Nucleus accumbens (tissue), 56 donors: Measurements from ENCODE around the gene LIMK2.
"Not testable (repeated sequence)": the region's sequence is repeated elsewhere in the genome, so short reads cannot be mapped to it uniquely, and the experiment has no call there.

Experiments used
- DNase-seq, 56 donors: peaks; one replicate each; lab custom pipeline; 2025; lab: John Stamatoyannopoulos, UW

LIMK2 gene

DNA sequence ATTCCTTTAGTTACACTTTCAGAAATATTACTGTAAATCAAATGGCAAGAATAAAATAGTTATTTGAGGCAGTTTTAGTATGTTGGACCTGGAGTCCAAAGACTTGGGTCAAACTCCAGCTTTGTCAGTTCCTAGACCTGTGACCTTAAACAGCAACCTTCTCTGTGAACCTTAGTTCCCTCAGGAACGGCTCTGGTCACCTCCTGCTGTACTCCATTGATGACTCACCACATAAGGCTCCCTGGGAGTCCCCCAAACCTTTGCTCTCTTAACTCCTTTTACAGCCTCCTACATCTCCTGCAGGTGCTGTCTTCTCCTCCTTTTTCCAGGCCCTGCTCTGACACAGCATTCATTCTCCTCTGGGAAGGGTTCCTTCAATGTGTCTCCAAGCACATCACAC is 29.1 kb downstream of the LIMK2 start:
- no peak for DNase-seq

GRCh38 chr22:31241936-31242335 is 29.8 kb downstream of the LIMK2 start:
- DNase-seq = no peak

DNA sequence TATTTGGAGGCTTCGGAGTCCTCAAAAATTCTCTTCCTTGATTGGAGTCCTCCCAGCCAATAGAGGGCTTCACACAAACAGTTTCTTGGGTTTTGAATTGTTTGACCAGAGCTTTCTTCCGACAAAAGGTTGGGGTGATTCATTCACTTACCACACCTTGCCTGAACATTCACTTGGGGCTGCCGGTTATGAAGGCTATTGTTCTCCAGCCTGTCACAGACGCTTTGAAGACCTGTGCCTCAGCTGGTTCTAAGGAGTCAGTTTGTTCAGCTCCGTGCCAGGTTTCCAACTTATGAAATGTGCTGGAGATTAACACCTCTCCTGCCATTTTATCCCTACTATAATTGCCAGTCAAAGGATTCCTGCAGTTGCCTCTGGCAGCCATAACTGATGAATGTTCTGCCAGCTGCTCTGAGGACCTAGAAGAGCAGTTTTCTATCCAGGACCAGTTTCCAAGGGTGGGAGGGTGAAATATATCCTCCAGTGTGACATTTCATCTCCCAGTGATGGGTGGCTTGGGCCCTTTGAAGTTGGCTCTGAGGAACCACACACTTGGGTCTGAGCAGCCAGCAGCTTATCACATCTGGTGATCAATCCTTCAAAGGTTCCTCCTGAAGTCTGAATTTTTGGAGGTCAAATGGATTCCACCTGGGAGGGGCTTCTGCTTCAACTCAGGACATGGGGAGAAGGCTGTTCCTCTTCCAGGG is 31.4 kb downstream of the LIMK2 start:
- DNase-seq = no peak

- DNase-seq = no peak
These were observed 32.2 kb downstream of the LIMK2 start for GRCh38 chr22:31244046-31244942.

- DNase-seq = no peak
These were observed 32.9 kb downstream of the LIMK2 start for GRCh38 chr22:31244943-31245451.

DNA sequence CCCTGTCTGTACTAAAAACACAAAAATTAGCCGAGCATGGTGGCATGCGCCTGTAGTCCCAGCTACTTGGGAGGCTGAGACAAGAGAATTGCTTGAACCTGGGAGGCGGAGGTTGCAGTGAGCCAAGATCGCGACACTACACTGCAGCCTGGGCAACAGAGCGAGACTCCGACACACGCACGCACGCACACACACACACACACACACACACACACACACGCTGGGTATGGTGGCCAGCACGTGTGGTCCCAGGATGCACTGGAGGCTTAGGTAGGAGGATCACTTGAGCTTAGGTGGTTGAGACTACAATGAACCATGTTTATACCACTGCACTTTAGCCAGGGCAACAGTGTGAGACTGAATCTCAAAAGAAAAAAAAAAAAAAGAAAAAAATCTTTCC is 33.9 kb downstream of the LIMK2 start:
- not testable (repeated sequence) for DNase-seq

DNA sequence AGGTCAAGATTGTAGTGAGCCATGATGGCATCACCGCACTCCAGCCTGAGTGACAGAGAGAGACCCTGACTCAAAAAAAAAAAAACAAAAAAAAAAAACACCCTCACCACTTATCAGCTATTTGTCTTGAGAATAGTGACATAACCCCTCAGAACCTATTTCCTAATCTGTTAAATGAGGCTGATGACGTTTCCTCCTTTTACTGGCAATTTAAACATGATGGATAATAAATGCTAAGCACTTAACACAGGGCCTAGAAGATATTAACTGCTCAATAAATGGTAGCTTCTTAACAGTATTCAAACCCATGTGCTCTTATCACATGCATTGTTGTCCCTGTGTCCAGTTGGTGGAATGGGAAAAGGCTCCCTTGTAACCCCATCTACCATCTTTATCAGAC is 34.6 kb downstream of the LIMK2 start:
- no peak for DNase-seq

GRCh38 chr22:31247726-31248125 is 35.6 kb downstream of the LIMK2 start:
- DNase-seq = peak in 1 of 56 donors; percentile 40

DNA sequence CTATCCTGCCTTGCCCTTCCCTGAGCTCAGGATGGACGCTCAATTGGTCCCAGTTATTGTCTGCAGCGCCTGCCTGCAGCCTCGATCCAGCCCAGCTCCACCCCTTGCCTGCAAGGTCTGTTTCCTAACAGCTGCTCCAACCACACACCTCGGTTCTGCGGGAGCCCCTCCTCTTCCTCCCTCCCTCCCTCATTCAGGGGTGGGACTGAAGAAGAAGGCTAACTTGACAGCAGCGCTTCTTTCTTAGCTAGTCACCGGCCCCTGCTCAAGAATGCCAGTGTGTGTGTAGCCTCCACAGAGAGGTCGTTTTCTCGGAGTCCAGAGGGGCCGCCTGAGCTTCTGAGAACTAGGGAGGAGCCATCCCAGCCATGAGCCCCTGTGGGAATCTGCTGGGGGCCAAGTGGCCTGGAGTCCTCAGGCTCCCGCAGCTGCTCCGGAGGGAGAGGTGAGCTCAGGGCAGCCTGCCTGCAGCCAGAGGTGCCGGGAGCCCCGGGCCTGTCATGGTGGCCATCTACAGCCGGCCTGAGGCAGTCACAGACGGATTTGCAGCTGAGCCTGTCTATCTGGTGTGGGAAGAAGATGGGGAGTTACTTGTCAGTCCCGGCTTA is 36.1 kb downstream of the LIMK2 start:
- DNase-seq = peak in 48 of 56 donors; percentile 6 to 89 (median 55)

GRCh38 chr22:31248965-31249958 is 37.2 kb downstream of the LIMK2 start:
- DNase-seq = peak in 44 of 56 donors; percentile 3 to 73 (median 29)

GRCh38 chr22:31250740-31251600 is 38.9 kb downstream of the LIMK2 start:
- no peak for DNase-seq

GRCh38 chr22:31253949-31254348 is 41.9 kb downstream of the LIMK2 start:
- DNase-seq = no peak

- DNase-seq = no peak
These were observed 47.8 kb downstream of the LIMK2 start for GRCh38 chr22:31259798-31260473.

DNA sequence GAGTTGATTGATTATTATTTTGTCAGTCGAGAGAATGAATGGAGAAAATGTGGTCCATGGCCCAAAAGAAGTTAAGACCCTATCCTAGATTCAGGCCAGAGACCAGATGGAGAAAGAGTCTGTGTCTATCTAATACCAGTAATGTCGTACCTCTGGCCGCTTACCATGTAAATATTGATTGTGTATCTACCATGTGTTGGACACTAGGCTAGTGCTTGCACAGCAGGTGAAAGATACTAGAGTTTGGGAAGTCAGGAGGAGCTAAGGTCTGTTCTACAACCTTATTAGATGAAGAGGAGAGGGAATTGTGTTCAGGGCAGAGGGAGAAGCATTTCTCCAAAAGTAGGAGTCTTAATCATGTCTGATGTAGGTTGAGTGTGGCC is 48.4 kb downstream of the LIMK2 start:
- no peak for DNase-seq

GRCh38 chr22:31262312-31263133 is 50.4 kb downstream of the LIMK2 start:
- DNase-seq = peak in 1 of 56 donors; percentile 19

GRCh38 chr22:31263896-31264640 is 52.0 kb downstream of the LIMK2 start:
- DNase-seq = no peak

GRCh38 chr22:31268281-31268680 is 56.2 kb downstream of the LIMK2 start:
- DNase-seq = no peak
